ENCODE measurements around the gene TNFRSF19. TPM values are rescaled to one million over a fixed set of nuclear protein-coding genes. Genes with fewer than 3 reads are reported as not detected.

Gene TNFRSF19
- total RNA-seq, 3 donors from 2014 or later (not counting 1 experiment from before 2014, with no cell fraction given), result 0.07 to 0.60 (median 0.36) TPM

DNA sequence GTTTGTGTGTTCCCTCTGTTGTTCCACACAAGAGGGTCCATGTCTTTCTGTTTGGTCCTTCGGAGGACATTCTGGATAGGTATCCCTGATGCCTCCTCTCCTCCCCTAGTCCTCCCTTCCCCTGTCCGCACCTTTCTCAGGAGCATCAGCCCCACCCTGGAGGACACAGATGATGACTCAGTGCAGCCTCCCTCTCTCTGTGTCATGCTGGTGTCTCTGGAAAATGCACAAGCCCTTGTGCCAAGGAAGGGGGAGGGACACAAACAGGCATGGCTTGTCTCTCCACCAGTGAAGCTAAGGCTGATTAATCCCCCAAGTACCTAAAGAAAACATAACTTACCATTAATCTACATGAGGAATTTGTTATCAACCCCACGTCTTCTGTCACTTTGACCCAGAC is 16.2 kb upstream of the TNFRSF19 start:
- no peaks in the 10 kb centered on the region for H3K9me3 Mint-ChIP-seq
- no peak overlapping the region for H3K4me3 Mint-ChIP-seq
- WGBS (ENCODE audit: insufficient coverage), result 59% methylated on average over 3 of the region's 3 CpGs

DNA sequence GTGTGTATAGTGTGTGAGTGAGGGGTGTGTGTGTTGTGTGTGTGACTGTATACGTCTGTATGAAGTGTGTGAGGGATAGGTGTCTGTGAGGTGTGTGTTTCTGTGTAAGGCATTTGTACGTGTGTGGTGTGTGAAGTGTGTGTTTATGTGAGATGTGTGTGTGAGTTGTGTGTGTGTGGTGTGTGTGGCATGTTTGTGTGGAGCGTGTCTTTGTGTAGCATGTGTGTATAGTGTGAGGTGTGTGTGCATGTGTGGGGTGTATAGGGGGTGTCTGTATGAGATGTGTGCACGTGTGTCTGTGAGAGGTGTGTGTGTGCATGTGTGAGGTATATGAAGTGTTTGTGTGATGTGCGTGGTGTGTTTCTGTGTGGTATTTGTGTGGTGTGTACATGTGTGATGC is 13.2 kb upstream of the TNFRSF19 start:
- no peaks in the 10 kb centered on the region for H3K9me3 ChIP-seq (ENCODE audit: control insufficient read depth, insufficient read depth, low read length)
- no peaks in the 10 kb centered on the region for H3K4me1 ChIP-seq (ENCODE audit: control insufficient read depth, insufficient read depth, low read length)
- H3K9me3 Mint-ChIP-seq, result no peaks in the 10 kb centered on the region
- no peaks in the 10 kb centered on the region for H3K36me3 Mint-ChIP-seq
- H3K4me3 Mint-ChIP-seq, result no peak overlapping the region
- no peak overlapping the region for H3K27ac Mint-ChIP-seq
- no peak overlapping the region for H3K4me3 ChIP-seq (ENCODE audit: low read length)
- H3K27me3 ChIP-seq (ENCODE audit: control insufficient read depth, insufficient read depth, low read length), result no peaks in the 10 kb centered on the region
- ATAC-seq, result no peak
- WGBS (ENCODE audit: insufficient coverage), result 96% methylated on average over 5 of the region's 5 CpGs
- no peaks in the 10 kb centered on the region for H3K36me3 ChIP-seq (ENCODE audit: control insufficient read depth, insufficient read depth, low read length)
- no peaks in the 10 kb centered on the region for H3K4me1 Mint-ChIP-seq
- intact Hi-C loops (cut with micrococcal nuclease), result no loop called here
- no peak for DNase-seq
- TF ChIP-seq, protein P1, sequence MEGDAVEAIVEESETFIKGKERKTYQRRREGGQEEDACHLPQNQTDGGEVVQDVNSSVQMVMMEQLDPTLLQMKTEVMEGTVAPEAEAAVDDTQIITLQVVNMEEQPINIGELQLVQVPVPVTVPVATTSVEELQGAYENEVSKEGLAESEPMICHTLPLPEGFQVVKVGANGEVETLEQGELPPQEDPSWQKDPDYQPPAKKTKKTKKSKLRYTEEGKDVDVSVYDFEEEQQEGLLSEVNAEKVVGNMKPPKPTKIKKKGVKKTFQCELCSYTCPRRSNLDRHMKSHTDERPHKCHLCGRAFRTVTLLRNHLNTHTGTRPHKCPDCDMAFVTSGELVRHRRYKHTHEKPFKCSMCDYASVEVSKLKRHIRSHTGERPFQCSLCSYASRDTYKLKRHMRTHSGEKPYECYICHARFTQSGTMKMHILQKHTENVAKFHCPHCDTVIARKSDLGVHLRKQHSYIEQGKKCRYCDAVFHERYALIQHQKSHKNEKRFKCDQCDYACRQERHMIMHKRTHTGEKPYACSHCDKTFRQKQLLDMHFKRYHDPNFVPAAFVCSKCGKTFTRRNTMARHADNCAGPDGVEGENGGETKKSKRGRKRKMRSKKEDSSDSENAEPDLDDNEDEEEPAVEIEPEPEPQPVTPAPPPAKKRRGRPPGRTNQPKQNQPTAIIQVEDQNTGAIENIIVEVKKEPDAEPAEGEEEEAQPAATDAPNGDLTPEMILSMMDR (IDR thresholded peaks at IDR 0.05), result no peak
- peaks cover 0 to 8% of the 10 kb centered on the region in 2 donors for H3K27me3 Mint-ChIP-seq (ENCODE audit: low read depth in 2 of 2)
- H3K27ac ChIP-seq (ENCODE audit: low read length), result no peak overlapping the region

More for the DNA sequence above, 16.2 kb upstream of the TNFRSF19 start:
- intact Hi-C loops (cut with micrococcal nuclease), result no loop called here
- no peaks in the 10 kb centered on the region for H3K36me3 Mint-ChIP-seq
- DNase-seq (no peak), ATAC-seq (no peak)
- H3K9me3 ChIP-seq (ENCODE audit: control insufficient read depth, insufficient read depth, low read length), result no peaks in the 10 kb centered on the region
- H3K27ac Mint-ChIP-seq, result no peak overlapping the region
- H3K27me3 Mint-ChIP-seq (ENCODE audit: low read depth in 2 of 2), result peaks cover 0 to 4% of the 10 kb centered on the region in 2 donors
- H3K27me3 ChIP-seq (ENCODE audit: control insufficient read depth, insufficient read depth, low read length), result no peaks in the 10 kb centered on the region
- H3K27ac ChIP-seq (ENCODE audit: low read length), result no peak overlapping the region
- H3K4me1 Mint-ChIP-seq, result no peaks in the 10 kb centered on the region
- H3K4me1 ChIP-seq (ENCODE audit: control insufficient read depth, insufficient read depth, low read length), result no peaks in the 10 kb centered on the region
- H3K36me3 ChIP-seq (ENCODE audit: control insufficient read depth, insufficient read depth, low read length), result no peaks in the 10 kb centered on the region
- H3K4me3 ChIP-seq (ENCODE audit: low read length), result no peak overlapping the region
- TF ChIP-seq, protein P1 (IDR thresholded peaks at IDR 0.05), result no peak

DNA sequence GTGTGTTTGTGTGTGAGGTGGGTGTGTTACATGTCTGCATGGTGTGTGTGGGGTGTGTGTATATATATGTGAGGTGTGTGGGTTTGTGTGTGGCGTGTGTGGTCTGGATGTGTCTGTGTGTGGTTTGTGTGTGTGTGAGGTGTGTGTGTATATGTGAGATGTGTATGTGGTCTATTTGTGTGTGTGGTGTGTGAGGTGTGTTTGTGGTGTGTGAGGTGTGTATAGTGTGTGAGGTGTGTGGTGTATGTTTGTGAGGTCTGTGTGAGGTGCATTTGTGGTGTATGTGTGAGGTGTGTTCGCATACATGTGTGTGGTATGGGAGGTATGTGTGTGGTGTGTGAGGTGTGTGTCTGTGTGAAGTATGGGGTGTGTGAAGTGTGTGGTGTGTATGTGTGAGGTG is 12.5 kb upstream of the TNFRSF19 start:
- ATAC-seq, result peak in 1 of 3 donors; percentile 27
- WGBS (ENCODE audit: insufficient coverage), result 87% methylated on average over 2 of the region's 2 CpGs
- Histone ChIP-seq H3K4me3 (ENCODE audit: low read length) (no peak overlapping the region), H3K4me1 (ENCODE audit: control insufficient read depth, insufficient read depth, low read length) (no peaks in the 10 kb centered on the region), H3K36me3 (ENCODE audit: control insufficient read depth, insufficient read depth, low read length) (no peaks in the 10 kb centered on the region), H3K27me3 (ENCODE audit: control insufficient read depth, insufficient read depth, low read length) (no peaks in the 10 kb centered on the region), H3K27ac (ENCODE audit: low read length) (no peak overlapping the region), H3K9me3 (ENCODE audit: control insufficient read depth, insufficient read depth, low read length) (no peaks in the 10 kb centered on the region)
- peaks cover 0 to 8% of the 10 kb centered on the region in 2 donors for H3K27me3 Mint-ChIP-seq (ENCODE audit: low read depth in 2 of 2)
- H3K27ac Mint-ChIP-seq, result no peak overlapping the region
- TF ChIP-seq, protein P1 (IDR thresholded peaks at IDR 0.05), result no peak
- no peaks in the 10 kb centered on the region for H3K4me1 Mint-ChIP-seq
- no peaks in the 10 kb centered on the region for H3K36me3 Mint-ChIP-seq
- no peak for DNase-seq
- no peak overlapping the region for H3K4me3 Mint-ChIP-seq
- H3K9me3 Mint-ChIP-seq, result no peaks in the 10 kb centered on the region
- intact Hi-C loops (cut with micrococcal nuclease), result no loop called here
